ENCODE data around the gene TRIM10. TPM values are rescaled to one million over a fixed set of nuclear protein-coding genes. Genes with fewer than 3 reads are reported as not detected.
A peak's percentile ranks its signal among the peaks of the same experiment; 100 is the strongest.

The TRIM10 gene
- total RNA-seq = not detected

- TF ChIP-seq POLR2A (IDR thresholded peaks at IDR 0.05) (no peak), CTCF (IDR thresholded peaks at IDR 0.05) (no peak)
- 71 to 78% methylated on average over 4 of the region's 4 CpGs for WGBS, 2 donors
- Histone ChIP-seq H3K27ac (no peak within 1 kb of the TSS), H3K4me3 (replicated peaks in 1 of 3) (no peak within 1 kb of the TSS), H3K27me3 (no peaks in the 10 kb centered on the region), H3K9me3 (no peaks in the 10 kb centered on the region), H3K4me1 (peaks cover 0 to 1% of the 10 kb centered on the region in 2 donors), H3K36me3 (no peaks in the 10 kb centered on the region)
- no peak for DNase-seq
- intact Hi-C loops (cut with DNase I) = no loop called here
These were observed at the start of gene TRIM10 for GRCh38 chr6:30160785-30161531. Gene TRIM10, minus strand, starts transcription at chr6:30161211. Its CDS starts 353 bp downstream, at chr6:30160858.

GRCh38 chr6:30207619-30208295 lies 46.7 kb upstream of the TRIM10 start:
- intact Hi-C loops (cut with DNase I) = no loop called here
- no peak overlapping the region for H3K4me3 ChIP-seq (replicated peaks in 1 of 3)
- WGBS, 2 donors = 60 to 69% methylated on average over 4 of the region's 4 CpGs
- no peaks in the 10 kb centered on the region for H3K36me3 ChIP-seq
- no peak for DNase-seq
- no peak for TF ChIP-seq CTCF (IDR thresholded peaks at IDR 0.05)
- TF ChIP-seq POLR2A (IDR thresholded peaks at IDR 0.05) = no peak
- H3K27me3 ChIP-seq = no peaks in the 10 kb centered on the region
- peak overlapping the region; percentile 61 to 86 (median 73) for H3K27ac ChIP-seq
- H3K4me1 ChIP-seq = peaks cover 48 to 54% of the 10 kb centered on the region in 2 donors
- no peaks in the 10 kb centered on the region for H3K9me3 ChIP-seq

- H3K4me3 ChIP-seq (replicated peaks in 1 of 3) = no peak overlapping the region
- peak; percentile 73 to 75 for DNase-seq
- TF ChIP-seq CTCF (IDR thresholded peaks at IDR 0.05) (no peak), POLR2A (IDR thresholded peaks at IDR 0.05) (no peak)
- intact Hi-C loops (cut with DNase I) = no loop called here
- WGBS, 2 donors = 24 to 26% methylated on average over 11 of the region's 11 CpGs
- H3K27ac ChIP-seq = peak overlapping the region; percentile 61 to 86 (median 73)
- no peaks in the 10 kb centered on the region for H3K27me3 ChIP-seq
- H3K4me1 ChIP-seq = peaks cover 45 to 55% of the 10 kb centered on the region in 2 donors
- no peaks in the 10 kb centered on the region for H3K36me3 ChIP-seq
- H3K9me3 ChIP-seq = no peaks in the 10 kb centered on the region
These were observed 46.0 kb upstream of the TRIM10 start for GRCh38 chr6:30206799-30207618.

- Histone ChIP-seq H3K36me3 (no peaks in the 10 kb centered on the region), H3K27ac (peak overlapping the region in 1 of 3 donors; percentile 73), H3K4me1 (peaks cover 42 to 55% of the 10 kb centered on the region in 2 donors), H3K27me3 (no peaks in the 10 kb centered on the region), H3K4me3 (replicated peaks in 1 of 3) (no peak overlapping the region), H3K9me3 (no peaks in the 10 kb centered on the region)
- intact Hi-C loops (cut with DNase I) = no loop called here
- no peak for DNase-seq
- TF ChIP-seq POLR2A (IDR thresholded peaks at IDR 0.05) (no peak), CTCF (IDR thresholded peaks at IDR 0.05) (no peak)
- WGBS, 2 donors = 69 to 70% methylated on average over 7 of the region's 7 CpGs
These were observed 45.1 kb upstream of the TRIM10 start for GRCh38 chr6:30206152-30206551.
